Thymus (tissue), 11 donors: ENCODE results near the gene EYS. TPM values are rescaled to one million over a fixed set of nuclear protein-coding genes. Genes with fewer than 3 reads are reported as not detected.

Experiments
- DNase-seq, 9 donors: peaks; one replicate each; pipeline ENCODE4 v3.0.0-alpha.2; 2013; ENCODE audit warnings: low spot score in 9 of 9, low read depth in 6 of 9, missing footprints in 1 of 9
- H3K27ac ChIP-seq, 2 donors: one replicate each; pipeline ENCODE4 v1.5.1; 2013; ENCODE audit warnings: control low read depth in 1 of 2, low read depth in 1 of 2, low read length in 1 of 2, mild to moderate bottlenecking in 1 of 2, moderate library complexity in 1 of 2
- H3K27me3 ChIP-seq, 2 donors: one replicate each; pipeline ENCODE4 v1.5.1; 2013; ENCODE audit warnings: low read length in 1 of 2; ENCODE audit not compliant: control insufficient read depth in 2 of 2, insufficient read depth in 1 of 2
- H3K36me3 ChIP-seq, 2 donors: one replicate each; pipeline ENCODE4 v1.5.1; 2013; ENCODE audit warnings: low read length in 1 of 2, mild to moderate bottlenecking in 1 of 2, moderate library complexity in 1 of 2; ENCODE audit not compliant: control insufficient read depth in 2 of 2, insufficient read depth in 2 of 2
- H3K4me1 ChIP-seq, 2 donors: one replicate each; pipeline ENCODE4 v1.5.1; 2013; ENCODE audit warnings: low read length in 2 of 2; ENCODE audit not compliant: control insufficient read depth in 2 of 2, insufficient read depth in 2 of 2
- H3K4me3 ChIP-seq, 2 donors: one replicate each; pipeline ENCODE4 v1.5.1; 2013; ENCODE audit warnings: low read length in 2 of 2, control low read depth in 1 of 2, mild to moderate bottlenecking in 1 of 2
- H3K9me3 ChIP-seq, 2 donors: one replicate each; pipeline ENCODE4 v1.5.1; 2013; ENCODE audit warnings: low read length in 1 of 2, mild to moderate bottlenecking in 1 of 2; ENCODE audit not compliant: control insufficient read depth in 2 of 2, insufficient read depth in 1 of 2
- WGBS: extraction: QIAGEN DNeasy Blood & Tissue Kit; methylation state at CpG from one replicate; pipeline ENCODE4 v1.1.7; 2013; 5-methylcytosine and 5-hydroxymethylcytosine counted together
- polyA plus RNA-seq: library from polyadenylated mRNA; stranded (reverse); fragments of 200-250 nt; gene quantifications from one replicate; pipeline ENCODE4 v1.2.3, GENCODE V29; 2013
- total RNA-seq: library from RNA; stranded (reverse); fragments of 120-200 nt; gene quantifications from one replicate; pipeline ENCODE4 v1.2.4, GENCODE V29; 2013
- donor health status: healthy.

EYS gene
- total and polyA plus RNA-seq, 2 donors, result 0.05 to 0.28 TPM

- DNase-seq, result peak in 2 of 9 donors; percentile 1 to 2
- Histone ChIP-seq H3K27ac (no peak overlapping the region), H3K36me3 (no peaks in the 10 kb centered on the region), H3K27me3 (no peaks in the 10 kb centered on the region), H3K4me3 (no peak overlapping the region), H3K4me1 (no peaks in the 10 kb centered on the region), H3K9me3 (no peaks in the 10 kb centered on the region)
- 88% methylated on average over 1 of the region's 1 CpG for WGBS
Observed at GRCh38 chr6:64280569-64280968, 1426.5 kb downstream of the EYS start.

- no peaks in the 10 kb centered on the region for H3K4me1 ChIP-seq
- 95% methylated on average over 5 of the region's 5 CpGs for WGBS
- H3K36me3 ChIP-seq, result no peaks in the 10 kb centered on the region
- H3K27ac ChIP-seq, result no peak overlapping the region
- no peak overlapping the region for H3K4me3 ChIP-seq
- no peaks in the 10 kb centered on the region for H3K27me3 ChIP-seq
- no peak for DNase-seq
- H3K9me3 ChIP-seq, result no peaks in the 10 kb centered on the region
Observed at GRCh38 chr6:64270083-64270482, 1436.9 kb downstream of the EYS start.

GRCh38 chr6:64266351-64266821 is 1440.6 kb downstream of the EYS start:
- Histone ChIP-seq H3K27me3 (no peaks in the 10 kb centered on the region), H3K4me3 (no peak overlapping the region), H3K27ac (no peak overlapping the region), H3K36me3 (no peaks in the 10 kb centered on the region), H3K4me1 (no peaks in the 10 kb centered on the region), H3K9me3 (no peaks in the 10 kb centered on the region)
- WGBS, result 83% methylated on average over 2 of the region's 2 CpGs
- DNase-seq, result no peak

GRCh38 chr6:64263778-64264177 is 1443.2 kb downstream of the EYS start:
- no peaks in the 10 kb centered on the region for H3K9me3 ChIP-seq
- H3K4me3 ChIP-seq, result no peak overlapping the region
- H3K27ac ChIP-seq, result no peak overlapping the region
- WGBS, result 98% methylated on average over 1 of the region's 1 CpG
- no peaks in the 10 kb centered on the region for H3K27me3 ChIP-seq
- DNase-seq, result no peak
- H3K4me1 ChIP-seq, result no peaks in the 10 kb centered on the region
- no peaks in the 10 kb centered on the region for H3K36me3 ChIP-seq

GRCh38 chr6:64259372-64259771 is 1447.7 kb downstream of the EYS start:
- 92% methylated on average over 4 of the region's 4 CpGs for WGBS

GRCh38 chr6:64258752-64259151 is 1448.3 kb downstream of the EYS start:
- no peak for DNase-seq

More at GRCh38 chr6:64259372-64259771, 1447.7 kb downstream of the EYS start:
- no peak overlapping the region for H3K4me3 ChIP-seq
- H3K36me3 ChIP-seq, result no peaks in the 10 kb centered on the region
- H3K27ac ChIP-seq, result no peak overlapping the region
- no peak for DNase-seq
- H3K9me3 ChIP-seq, result no peaks in the 10 kb centered on the region
- H3K27me3 ChIP-seq, result no peaks in the 10 kb centered on the region
- H3K4me1 ChIP-seq, result no peaks in the 10 kb centered on the region

GRCh38 chr6:64258302-64258701 is 1448.7 kb downstream of the EYS start:
- no peak for DNase-seq
- WGBS, result 96% methylated on average over 1 of the region's 1 CpG
- H3K27me3 ChIP-seq, result no peaks in the 10 kb centered on the region
- H3K9me3 ChIP-seq, result no peaks in the 10 kb centered on the region
- no peak overlapping the region for H3K27ac ChIP-seq
- no peaks in the 10 kb centered on the region for H3K4me1 ChIP-seq
- no peak overlapping the region for H3K4me3 ChIP-seq
- H3K36me3 ChIP-seq, result no peaks in the 10 kb centered on the region

More at GRCh38 chr6:64258752-64259151, 1448.3 kb downstream of the EYS start:
- Histone ChIP-seq H3K27me3 (no peaks in the 10 kb centered on the region), H3K36me3 (no peaks in the 10 kb centered on the region), H3K27ac (no peak overlapping the region), H3K4me1 (no peaks in the 10 kb centered on the region), H3K9me3 (no peaks in the 10 kb centered on the region), H3K4me3 (no peak overlapping the region)
- WGBS, result 47% methylated on average over 2 of the region's 2 CpGs

- Histone ChIP-seq H3K27ac (no peak overlapping the region), H3K4me1 (no peaks in the 10 kb centered on the region), H3K4me3 (no peak overlapping the region), H3K27me3 (no peaks in the 10 kb centered on the region), H3K9me3 (no peaks in the 10 kb centered on the region), H3K36me3 (no peaks in the 10 kb centered on the region)
- WGBS, result 31% methylated on average over 3 of the region's 3 CpGs
- DNase-seq, result no peak
Observed at GRCh38 chr6:64257586-64257985, 1449.4 kb downstream of the EYS start.

GRCh38 chr6:64256483-64256882 is 1450.5 kb downstream of the EYS start:
- no peaks in the 10 kb centered on the region for H3K36me3 ChIP-seq
- no peaks in the 10 kb centered on the region for H3K4me1 ChIP-seq
- H3K4me3 ChIP-seq, result no peak overlapping the region
- H3K9me3 ChIP-seq, result no peaks in the 10 kb centered on the region
- no peaks in the 10 kb centered on the region for H3K27me3 ChIP-seq
- 90% methylated on average over 3 of the region's 3 CpGs for WGBS
- H3K27ac ChIP-seq, result no peak overlapping the region
- DNase-seq, result no peak

GRCh38 chr6:64255000-64255399 is 1452.0 kb downstream of the EYS start:
- Histone ChIP-seq H3K9me3 (no peaks in the 10 kb centered on the region), H3K27ac (no peak overlapping the region), H3K27me3 (no peaks in the 10 kb centered on the region), H3K4me3 (no peak overlapping the region), H3K36me3 (no peaks in the 10 kb centered on the region), H3K4me1 (no peaks in the 10 kb centered on the region)
- 86% methylated on average over 1 of the region's 1 CpG for WGBS
- DNase-seq, result no peak
